Measurements from ENCODE around the gene ITGB8. TPM values are rescaled to one million over a fixed set of nuclear protein-coding genes. Genes with fewer than 3 reads are reported as not detected.

The ITGB8 gene
- total and polyA plus RNA-seq, 2 experiments from 2014 or later: 0.71 to 3.0 TPM

GRCh38 chr7:20441991-20442441 is 111.3 kb downstream of the ITGB8 start:
- Mint-ChIP-seq H3K27ac (no peak overlapping the region), H3K27me3 (ENCODE audit: insufficient read depth, low read depth, poor library complexity) (peaks cover 1% of the 10 kb centered on the region), H3K36me3 (ENCODE audit: low read depth) (no peaks in the 10 kb centered on the region), H3K4me1 (peaks cover 11% of the 10 kb centered on the region; the same call in 1 of the 3 replicates), H3K9me3 (no peaks in the 10 kb centered on the region; the same call in 2 of the 3 replicates), H3K4me3 (no peak overlapping the region)
- ATAC-seq: no peak
- Histone ChIP-seq H2AFZ (no peak overlapping the region), H3K4me3 (no peak overlapping the region), H3K27ac (ENCODE audit: low read depth) (no peak overlapping the region), H3K79me2 (replicated peaks; ENCODE audit: insufficient read depth) (no peaks in the 10 kb centered on the region), H3K4me2 (no peak overlapping the region), H3K36me3 (ENCODE audit: insufficient read depth) (no peaks in the 10 kb centered on the region), H3K9me2 (ENCODE audit: insufficient read depth) (no peaks in the 10 kb centered on the region), H3F3A (replicated peaks; ENCODE audit: low read depth) (no peaks in the 10 kb centered on the region), H3K4me1 (ENCODE audit: insufficient read depth) (no peaks in the 10 kb centered on the region), H3K27me3 (ENCODE audit: insufficient read depth) (no peaks in the 10 kb centered on the region), H4K20me1 (replicated peaks; ENCODE audit: insufficient read depth) (no peaks in the 10 kb centered on the region)
- TF ChIP-seq, protein P1, sequence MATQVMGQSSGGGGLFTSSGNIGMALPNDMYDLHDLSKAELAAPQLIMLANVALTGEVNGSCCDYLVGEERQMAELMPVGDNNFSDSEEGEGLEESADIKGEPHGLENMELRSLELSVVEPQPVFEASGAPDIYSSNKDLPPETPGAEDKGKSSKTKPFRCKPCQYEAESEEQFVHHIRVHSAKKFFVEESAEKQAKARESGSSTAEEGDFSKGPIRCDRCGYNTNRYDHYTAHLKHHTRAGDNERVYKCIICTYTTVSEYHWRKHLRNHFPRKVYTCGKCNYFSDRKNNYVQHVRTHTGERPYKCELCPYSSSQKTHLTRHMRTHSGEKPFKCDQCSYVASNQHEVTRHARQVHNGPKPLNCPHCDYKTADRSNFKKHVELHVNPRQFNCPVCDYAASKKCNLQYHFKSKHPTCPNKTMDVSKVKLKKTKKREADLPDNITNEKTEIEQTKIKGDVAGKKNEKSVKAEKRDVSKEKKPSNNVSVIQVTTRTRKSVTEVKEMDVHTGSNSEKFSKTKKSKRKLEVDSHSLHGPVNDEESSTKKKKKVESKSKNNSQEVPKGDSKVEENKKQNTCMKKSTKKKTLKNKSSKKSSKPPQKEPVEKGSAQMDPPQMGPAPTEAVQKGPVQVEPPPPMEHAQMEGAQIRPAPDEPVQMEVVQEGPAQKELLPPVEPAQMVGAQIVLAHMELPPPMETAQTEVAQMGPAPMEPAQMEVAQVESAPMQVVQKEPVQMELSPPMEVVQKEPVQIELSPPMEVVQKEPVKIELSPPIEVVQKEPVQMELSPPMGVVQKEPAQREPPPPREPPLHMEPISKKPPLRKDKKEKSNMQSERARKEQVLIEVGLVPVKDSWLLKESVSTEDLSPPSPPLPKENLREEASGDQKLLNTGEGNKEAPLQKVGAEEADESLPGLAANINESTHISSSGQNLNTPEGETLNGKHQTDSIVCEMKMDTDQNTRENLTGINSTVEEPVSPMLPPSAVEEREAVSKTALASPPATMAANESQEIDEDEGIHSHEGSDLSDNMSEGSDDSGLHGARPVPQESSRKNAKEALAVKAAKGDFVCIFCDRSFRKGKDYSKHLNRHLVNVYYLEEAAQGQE (IDR thresholded peaks at IDR 0.05; ENCODE audit: unreplicated experiment): no peak
- TF ChIP-seq, protein P2, sequence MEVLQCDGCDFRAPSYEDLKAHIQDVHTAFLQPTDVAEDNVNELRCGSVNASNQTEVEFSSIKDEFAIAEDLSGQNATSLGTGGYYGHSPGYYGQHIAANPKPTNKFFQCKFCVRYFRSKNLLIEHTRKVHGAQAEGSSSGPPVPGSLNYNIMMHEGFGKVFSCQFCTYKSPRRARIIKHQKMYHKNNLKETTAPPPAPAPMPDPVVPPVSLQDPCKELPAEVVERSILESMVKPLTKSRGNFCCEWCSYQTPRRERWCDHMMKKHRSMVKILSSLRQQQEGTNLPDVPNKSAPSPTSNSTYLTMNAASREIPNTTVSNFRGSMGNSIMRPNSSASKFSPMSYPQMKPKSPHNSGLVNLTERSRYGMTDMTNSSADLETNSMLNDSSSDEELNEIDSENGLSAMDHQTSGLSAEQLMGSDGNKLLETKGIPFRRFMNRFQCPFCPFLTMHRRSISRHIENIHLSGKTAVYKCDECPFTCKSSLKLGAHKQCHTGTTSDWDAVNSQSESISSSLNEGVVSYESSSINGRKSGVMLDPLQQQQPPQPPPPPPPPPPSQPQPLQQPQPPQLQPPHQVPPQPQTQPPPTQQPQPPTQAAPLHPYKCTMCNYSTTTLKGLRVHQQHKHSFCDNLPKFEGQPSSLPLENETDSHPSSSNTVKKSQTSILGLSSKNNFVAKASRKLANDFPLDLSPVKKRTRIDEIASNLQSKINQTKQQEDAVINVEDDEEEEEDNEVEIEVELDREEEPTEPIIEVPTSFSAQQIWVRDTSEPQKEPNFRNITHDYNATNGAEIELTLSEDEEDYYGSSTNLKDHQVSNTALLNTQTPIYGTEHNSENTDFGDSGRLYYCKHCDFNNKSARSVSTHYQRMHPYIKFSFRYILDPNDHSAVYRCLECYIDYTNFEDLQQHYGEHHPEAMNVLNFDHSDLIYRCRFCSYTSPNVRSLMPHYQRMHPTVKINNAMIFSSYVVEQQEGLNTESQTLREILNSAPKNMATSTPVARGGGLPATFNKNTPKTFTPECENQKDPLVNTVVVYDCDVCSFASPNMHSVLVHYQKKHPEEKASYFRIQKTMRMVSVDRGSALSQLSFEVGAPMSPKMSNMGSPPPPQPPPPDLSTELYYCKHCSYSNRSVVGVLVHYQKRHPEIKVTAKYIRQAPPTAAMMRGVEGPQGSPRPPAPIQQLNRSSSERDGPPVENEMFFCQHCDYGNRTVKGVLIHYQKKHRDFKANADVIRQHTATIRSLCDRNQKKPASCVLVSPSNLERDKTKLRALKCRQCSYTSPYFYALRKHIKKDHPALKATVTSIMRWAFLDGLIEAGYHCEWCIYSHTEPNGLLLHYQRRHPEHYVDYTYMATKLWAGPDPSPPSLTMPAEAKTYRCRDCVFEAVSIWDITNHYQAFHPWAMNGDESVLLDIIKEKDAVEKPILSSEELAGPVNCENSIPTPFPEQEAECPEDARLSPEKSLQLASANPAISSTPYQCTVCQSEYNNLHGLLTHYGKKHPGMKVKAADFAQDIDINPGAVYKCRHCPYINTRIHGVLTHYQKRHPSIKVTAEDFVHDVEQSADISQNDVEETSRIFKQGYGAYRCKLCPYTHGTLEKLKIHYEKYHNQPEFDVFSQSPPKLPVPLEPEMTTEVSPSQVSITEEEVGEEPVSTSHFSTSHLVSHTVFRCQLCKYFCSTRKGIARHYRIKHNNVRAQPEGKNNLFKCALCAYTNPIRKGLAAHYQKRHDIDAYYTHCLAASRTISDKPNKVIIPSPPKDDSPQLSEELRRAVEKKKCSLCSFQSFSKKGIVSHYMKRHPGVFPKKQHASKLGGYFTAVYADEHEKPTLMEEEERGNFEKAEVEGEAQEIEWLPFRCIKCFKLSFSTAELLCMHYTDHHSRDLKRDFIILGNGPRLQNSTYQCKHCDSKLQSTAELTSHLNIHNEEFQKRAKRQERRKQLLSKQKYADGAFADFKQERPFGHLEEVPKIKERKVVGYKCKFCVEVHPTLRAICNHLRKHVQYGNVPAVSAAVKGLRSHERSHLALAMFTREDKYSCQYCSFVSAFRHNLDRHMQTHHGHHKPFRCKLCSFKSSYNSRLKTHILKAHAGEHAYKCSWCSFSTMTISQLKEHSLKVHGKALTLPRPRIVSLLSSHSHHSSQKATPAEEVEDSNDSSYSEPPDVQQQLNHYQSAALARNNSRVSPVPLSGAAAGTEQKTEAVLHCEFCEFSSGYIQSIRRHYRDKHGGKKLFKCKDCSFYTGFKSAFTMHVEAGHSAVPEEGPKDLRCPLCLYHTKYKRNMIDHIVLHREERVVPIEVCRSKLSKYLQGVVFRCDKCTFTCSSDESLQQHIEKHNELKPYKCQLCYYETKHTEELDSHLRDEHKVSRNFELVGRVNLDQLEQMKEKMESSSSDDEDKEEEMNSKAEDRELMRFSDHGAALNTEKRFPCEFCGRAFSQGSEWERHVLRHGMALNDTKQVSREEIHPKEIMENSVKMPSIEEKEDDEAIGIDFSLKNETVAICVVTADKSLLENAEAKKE (CRISPR knock-in tag; IDR thresholded peaks at IDR 0.05): no peak
- TF ChIP-seq EZH2phosphoT487 (IDR thresholded peaks at IDR 0.05; ENCODE audit: unreplicated experiment) (no peak), ZNF331 (CRISPR knock-in tag; IDR thresholded peaks at IDR 0.05; ENCODE audit: low read depth) (no peak)
- no peak for DNase-seq (ENCODE audit: low spot score)

Measured in GM23338 (cell line).